Frontal cortex (tissue), 4 donors: ENCODE results near the gene HOXB9. TPM values are rescaled to one million over a fixed set of nuclear protein-coding genes. Genes with fewer than 3 reads are reported as not detected.

Source experiments
- DNase-seq, 2 donors: peaks; one replicate each; pipeline ENCODE4 v3.0.0; 2012; ENCODE audit warnings: low spot score in 2 of 2
- FAIRE-seq: peaks from 2 replicates; lab custom pipeline; 2012; peaks lifted over from hg19 to GRCh38; lab: Jason Lieb, UNC
- total RNA-seq: library from RNA; depleted of rRNA; stranded (reverse); fragments of >200 nt; gene quantifications from one replicate; pipeline ENCODE4 v1.2.3, GENCODE V29; 2014
- donor health status: control.
- donor health status: control.
- donor health status: control.

Gene HOXB9
- total RNA-seq, 1 donor from 2014 or later = not detected

GRCh38 chr17:48589831-48590606 lies 36.1 kb downstream of the HOXB9 start, which contains the start of gene HOXB3:
Gene HOXB3, minus strand, starts transcription at chr17:48590241. Its CDS starts 37,767 bp downstream, at chr17:48552474.
- DNase-seq (no peak), FAIRE-seq (no peak)

DNA sequence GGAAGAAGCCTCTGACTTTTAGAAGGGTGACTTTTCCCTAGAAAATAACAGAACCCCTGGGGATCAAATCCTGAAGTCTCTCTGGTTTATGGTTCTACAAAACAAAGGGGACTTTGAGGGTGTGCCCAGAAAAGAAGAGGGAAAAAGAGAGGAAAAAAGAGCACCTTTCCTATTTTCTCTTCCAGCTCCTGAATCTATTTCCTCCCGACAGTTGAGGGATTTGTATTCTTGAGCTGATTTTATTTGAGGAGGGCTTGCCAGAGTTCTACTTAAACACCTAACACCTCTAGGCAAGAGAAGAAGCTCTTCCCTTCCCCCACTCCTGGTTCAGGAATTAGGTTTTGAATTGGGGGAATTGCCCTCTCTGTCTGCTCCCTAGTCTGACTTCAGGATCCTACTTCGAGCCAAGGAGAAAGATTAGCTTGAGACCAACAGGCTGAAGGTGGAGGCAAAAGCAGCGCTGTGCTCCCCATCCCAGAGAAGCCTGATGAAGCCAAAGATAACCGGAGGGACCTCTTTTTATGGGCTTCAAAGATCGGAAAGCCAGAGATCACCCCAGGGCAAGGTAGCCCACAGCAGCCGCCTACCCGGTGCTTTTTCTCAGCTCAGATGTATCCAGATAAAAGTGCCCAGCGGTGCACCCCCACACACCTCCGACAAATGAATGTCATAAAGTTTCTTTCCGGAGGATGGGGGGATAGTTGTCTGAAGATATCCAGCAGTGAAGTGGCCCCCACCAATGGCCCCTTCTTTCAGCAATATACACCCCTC lies 36.9 kb downstream of the HOXB9 start:
- FAIRE-seq = no peak
- no peak for DNase-seq

DNA sequence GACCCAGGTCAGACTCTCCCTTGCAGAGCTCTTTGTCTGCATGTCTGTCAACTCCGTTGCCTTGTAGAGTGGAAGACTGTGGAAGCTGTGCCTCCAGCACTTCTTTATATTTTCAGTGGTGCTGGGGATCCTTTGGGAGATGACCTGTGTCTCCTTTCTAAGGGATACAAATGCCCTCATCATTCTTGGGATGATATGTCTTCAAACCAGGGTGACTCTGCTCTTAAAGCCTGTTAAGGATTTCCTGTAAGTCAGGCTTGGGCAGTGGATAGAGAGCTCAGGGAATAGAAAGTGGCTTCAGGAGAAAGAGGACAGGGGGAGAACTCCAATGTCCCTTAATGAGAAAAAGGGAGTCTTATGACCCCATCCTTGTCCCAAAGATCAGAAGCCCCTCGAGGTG lies 37.6 kb downstream of the HOXB9 start:
- DNase-seq = no peak
- no peak for FAIRE-seq

- FAIRE-seq (no peak), DNase-seq (no peak)
Measured at GRCh38 chr17:48588074-48588415, 38.1 kb downstream of the HOXB9 start.

- no peak for FAIRE-seq
- no peak for DNase-seq
Measured at GRCh38 chr17:48587276-48588073, 38.7 kb downstream of the HOXB9 start.

DNA sequence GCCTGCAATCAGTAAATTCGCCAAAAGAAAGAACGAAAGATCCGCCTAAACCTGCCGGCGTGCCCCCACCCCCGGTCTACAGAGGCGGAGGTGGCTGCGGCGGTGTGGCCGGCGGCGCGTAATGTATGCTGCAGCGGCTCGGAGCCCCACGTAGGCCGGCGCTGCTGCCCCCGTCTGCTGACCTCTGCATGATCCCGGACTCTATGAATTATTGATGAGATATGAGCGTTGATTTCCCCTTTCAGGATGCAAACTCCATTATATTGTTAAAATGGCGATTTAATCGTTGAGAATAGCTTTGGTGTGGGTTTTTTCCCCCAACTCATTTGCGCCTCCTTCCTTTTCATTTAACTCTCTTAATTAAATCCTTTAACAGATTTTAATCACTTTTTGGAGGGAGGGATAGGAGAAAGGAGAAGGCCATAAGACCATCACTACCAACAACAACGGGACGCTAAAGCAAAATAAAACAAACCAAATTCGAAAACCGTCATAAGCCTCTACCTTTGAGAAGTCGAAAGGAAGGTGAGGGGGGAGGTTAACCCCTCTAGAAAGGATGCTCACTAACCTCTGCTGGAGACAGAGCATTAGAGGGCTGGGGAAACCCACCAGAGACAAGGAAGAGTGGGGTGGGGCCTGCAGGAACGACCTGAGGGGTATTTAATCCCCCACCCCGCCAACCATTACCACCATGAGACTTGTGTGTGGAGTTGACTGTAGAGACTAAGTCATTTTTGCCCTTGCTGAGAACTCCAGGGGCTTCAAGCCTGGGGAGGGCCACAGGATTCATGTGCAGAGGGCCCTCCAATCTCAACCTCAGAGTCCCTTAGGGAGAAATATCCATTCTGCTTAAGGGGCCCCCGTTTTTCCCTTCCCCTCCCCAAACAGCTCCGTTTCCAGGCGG lies 39.6 kb downstream of the HOXB9 start:
- DNase-seq = no peak

DNA sequence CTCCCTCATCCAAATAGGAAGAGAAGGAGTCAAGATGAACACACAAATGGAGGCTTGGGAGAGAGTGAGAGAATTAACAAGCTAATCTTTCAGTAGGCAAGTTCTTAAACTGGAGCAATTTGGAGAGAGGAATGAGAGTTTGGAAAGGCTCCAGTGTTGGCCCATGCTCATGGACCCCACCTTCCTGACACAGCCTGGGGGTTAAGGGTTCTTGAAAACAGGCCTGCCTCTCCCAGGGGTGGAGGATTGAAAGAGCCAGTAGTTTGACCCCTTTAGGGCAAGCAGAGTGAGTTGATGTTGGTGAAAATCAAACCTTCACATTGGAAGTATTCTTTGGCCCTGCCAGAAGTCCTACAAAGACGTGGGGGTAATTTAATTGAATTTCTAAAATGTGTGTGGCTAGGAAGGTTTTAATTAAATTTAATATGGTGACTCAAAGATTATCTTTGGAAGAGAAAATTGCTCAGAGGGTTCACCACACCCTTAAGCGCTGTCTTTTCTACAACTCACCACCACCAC lies 41.9 kb downstream of the HOXB9 start:
- no peak for FAIRE-seq

More for the DNA sequence above, 39.6 kb downstream of the HOXB9 start:
- FAIRE-seq = no peak

DNA sequence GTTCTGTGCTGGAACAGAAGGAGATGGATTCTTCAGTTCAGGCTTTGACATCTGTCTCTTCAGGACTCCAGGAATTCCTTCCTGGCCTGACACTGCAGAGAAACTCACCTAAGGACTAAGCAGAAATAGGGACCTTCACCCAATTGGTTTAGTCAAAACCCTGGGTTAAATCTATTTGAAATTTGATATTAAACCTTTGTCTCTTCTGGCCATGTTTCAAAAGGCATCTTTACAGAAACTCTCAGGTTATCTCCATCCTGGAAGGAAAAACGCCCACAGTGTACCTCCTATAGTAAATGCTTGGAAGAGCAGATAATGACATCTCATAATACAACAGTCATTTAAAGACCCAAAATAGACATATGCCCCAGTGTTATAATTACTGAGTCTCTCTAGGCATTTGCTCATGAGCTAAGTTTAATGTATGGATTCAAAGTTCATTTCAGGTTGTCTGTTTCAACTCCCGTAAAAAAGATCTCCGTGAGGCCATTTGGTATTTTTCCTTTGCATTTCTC lies 42.4 kb downstream of the HOXB9 start:
- DNase-seq (no peak), FAIRE-seq (no peak)

More for the DNA sequence above, 41.9 kb downstream of the HOXB9 start:
- DNase-seq = no peak

DNA sequence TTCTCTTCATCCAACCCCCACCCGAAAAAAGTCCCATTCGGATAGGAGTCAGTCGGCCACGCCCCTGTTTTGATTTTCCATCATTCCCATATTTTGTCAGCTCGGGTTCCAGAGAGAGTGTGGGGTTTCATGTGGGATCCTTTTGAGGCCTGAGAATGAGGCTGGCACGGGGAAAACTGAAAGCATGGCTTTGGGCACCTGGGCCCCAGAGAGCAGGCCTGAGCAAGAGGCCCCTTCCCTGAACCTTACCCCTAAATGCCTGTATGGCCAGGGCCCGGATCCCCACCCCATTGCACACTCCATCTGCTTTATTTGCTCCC lies 43.4 kb downstream of the HOXB9 start:
- FAIRE-seq = no peak
- DNase-seq = no peak

DNA sequence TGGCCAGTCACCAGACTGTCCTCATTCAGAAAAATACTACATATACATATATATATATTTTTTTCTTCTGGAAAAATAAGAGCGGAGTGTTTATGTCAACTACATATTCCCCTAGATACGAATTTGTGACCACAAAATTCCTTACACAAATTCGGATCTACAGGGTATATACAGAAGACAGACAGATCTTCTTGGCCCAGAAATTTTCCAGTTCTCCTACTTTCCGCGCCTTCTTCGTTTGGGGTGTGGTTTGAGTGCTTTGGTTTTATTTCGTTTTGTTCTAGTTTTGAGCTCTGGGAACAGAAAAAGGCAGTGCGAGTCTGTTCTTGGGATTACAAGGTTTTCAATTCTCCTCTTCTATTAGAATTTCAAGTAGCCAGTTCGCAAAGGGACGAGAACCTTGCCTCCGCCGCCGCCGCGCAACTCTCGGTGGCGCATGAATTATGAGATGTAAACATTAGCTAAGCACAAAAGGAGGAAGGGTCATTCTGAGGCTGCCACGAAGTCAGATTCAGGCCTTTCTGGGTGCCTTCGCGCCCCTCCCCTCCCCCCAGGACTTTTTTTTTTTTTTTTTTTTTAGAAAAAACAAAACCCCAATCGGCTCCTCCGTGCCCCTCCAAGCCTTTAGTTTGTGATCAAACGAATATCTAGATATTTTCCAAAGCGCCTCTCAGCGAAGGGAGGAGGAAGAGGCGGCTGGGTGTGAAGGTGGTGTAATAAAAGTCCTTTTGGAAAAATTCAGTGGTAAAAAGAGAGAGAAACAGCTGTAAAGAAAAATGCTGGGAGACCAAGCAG lies 46.2 kb downstream of the HOXB9 start:
- DNase-seq = no peak
- FAIRE-seq = no peak

- FAIRE-seq (no peak), DNase-seq (no peak)
Measured at GRCh38 chr17:48579471-48579759, 46.7 kb downstream of the HOXB9 start.

DNA sequence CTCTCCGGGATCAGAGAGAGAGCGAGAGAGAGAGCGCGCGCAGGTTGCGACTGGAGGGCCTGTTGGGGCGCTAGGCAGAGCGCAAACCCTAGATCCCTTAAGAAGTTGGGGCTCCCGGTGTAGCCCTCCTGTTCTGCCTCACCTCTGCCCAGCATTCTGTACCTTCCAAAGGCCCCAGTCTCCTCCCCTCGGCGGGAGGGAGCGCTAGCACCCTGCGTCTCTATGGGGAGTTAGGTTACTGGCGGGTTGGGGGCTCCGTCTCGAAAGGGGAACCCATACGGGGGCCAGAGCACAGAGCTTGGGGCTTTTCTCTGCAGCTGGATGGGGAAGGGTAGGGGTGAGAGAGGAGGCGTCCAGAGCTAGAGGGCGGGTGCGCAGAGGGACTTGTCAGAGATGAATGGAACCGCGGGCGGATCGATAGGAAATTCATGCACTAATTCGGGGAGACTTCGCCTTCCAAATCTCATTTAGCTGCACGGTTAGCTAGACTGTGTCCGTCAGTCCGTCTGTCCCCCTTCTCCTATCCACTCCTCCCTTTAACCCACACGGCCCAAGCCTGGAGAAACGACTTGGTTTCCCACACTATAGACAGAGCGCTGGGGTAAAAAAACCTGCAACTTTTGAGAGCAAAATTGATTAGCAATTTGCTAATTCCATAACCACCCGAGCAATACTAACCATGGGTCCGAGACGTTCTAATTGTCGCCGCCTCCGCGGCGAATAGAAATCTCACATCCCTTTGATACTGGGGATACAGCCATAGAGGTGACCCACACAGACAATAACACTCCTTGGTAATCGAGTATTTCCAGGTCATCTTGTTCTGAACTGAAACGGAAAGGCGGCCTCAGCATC lies 47.3 kb downstream of the HOXB9 start:
- FAIRE-seq = no peak
- no peak for DNase-seq

- DNase-seq (no peak), FAIRE-seq (no peak)
Measured at GRCh38 chr17:48577946-48578615, 48.1 kb downstream of the HOXB9 start, which contains the start of gene HOXB4. Gene HOXB4, minus strand, starts transcription at chr17:48578350. Its CDS starts 31 bp downstream, at chr17:48578319.

DNA sequence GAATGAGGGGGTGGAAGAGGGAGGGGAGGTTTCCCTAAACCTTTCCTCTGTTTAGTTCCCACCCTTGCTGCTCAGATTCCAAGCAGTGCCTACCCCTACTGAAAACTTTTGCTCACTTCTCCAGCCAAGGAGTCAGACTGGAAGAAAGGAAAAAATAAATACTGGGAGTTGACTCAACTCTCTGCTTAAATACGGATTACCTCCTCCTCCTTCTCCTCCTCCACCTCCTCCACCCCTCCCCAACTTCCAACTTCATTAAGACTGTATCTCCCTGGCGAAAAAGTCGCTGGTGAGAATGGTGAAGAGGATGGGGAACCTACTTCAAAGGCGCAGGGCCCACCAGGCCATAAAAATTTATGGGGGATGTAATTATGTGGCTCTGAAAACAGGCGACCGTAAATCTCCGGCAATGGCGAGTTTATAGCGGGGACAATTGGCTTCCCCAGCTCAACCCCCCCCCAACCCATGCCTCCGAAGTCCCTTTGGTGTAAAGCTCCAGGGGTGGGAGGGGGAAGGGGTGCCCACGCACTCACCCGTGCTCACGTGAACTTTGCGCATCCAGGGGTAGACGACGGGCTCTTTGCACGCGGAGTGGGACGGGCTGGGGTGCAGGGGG lies 48.7 kb downstream of the HOXB9 start:
- no peak for FAIRE-seq
- DNase-seq = no peak

DNA sequence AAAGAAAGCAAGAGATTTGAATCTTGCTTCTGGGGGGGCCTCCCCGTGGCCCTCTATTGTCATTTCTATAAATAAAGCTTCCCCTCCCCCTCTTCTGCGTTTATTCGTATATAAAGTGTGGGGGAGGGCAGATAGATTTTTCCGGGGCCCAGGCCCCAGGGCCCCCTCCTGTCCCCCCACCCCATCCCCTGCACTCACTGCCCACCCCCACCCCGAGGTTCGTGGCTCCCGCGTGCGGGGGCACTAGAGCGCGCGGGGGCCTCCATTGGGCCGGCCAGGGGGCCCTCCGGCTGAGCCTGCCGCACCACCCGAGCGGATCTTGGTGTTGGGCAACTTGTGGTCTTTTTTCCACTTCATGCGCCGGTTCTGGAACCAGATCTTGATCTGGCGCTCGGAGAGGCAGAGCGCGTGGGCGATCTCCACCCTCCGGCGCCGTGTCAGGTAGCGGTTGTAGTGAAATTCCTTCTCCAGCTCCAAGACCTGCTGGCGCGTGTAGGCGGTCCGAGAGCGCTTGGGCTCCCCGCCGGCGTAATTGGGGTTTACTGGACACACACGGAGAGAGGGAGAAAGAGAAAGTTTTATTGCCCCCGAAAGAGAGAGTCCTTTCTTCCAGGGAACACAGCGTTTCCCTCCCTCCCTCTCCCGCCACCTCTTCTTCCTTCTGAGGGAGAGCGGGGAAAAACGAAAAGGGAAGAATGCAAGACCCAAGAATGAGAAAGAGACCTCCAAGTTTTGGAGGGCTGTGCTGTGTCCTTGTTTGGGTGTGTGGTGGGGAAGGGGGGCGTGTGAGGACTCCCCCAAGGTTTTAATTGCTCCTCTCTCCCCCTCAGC lies 49.5 kb downstream of the HOXB9 start:
- no peak for DNase-seq
- FAIRE-seq = no peak
